Ovary (tissue), 3 donors: ENCODE measurements around the gene SF3B4.

Experiments
- CTCF ChIP-seq, 3 donors: fragments of 450-650 bp in 2 of 3; fragments of 200-600 bp in 1 of 3; IDR thresholded peaks; one replicate each; pipeline versions ENCODE4 v1.5.1 to v1.8.0; 2016 to 2022; ENCODE audit warnings: antibody characterized with exemption in 3 of 3, mild to moderate bottlenecking in 1 of 3
- POLR2A ChIP-seq: fragments of 450-650 bp; IDR thresholded peaks from one replicate; pipeline ENCODE4 v1.6.1; 2017; ENCODE audit warnings: antibody characterized with exemption, mild to moderate bottlenecking, moderate library complexity
- donor health status: DM: no; HTN: no; CAD: no.

GRCh38 chr1:149940427-149940826 lies 12.8 kb upstream of the SF3B4 start:
- TF ChIP-seq CTCF (IDR thresholded peaks at IDR 0.05) (no peak), POLR2A (no peak)
